ENCODE results near the gene ALDH8A1.

Gene ALDH8A1

GRCh38 chr6:134990262-134990661 is 40.4 kb upstream of the ALDH8A1 start:
- no peak overlapping the region for H3K4me3 ChIP-seq (replicated peaks; ENCODE audit: insufficient read depth, low read length)
- DNase-seq (ENCODE audit: low read depth in 1 of 2, low spot score in 1 of 2): no peak
- no peaks in the 10 kb centered on the region for H3K27me3 ChIP-seq (ENCODE audit: insufficient read depth, poor library complexity, severe bottlenecking)
- no peak overlapping the region for H3K27ac ChIP-seq (replicated peaks)
- no peak for TF ChIP-seq CTCF (IDR thresholded peaks at IDR 0.05; ENCODE audit: insufficient read depth, low read length)
- TF ChIP-seq SPI1 (IDR thresholded peaks at IDR 0.05; ENCODE audit: borderline replicate concordance, low read depth): no peak
- TF ChIP-seq POLR2AphosphoS5 (IDR thresholded peaks at IDR 0.05; ENCODE audit: low read depth): no peak
- no peak for TF ChIP-seq REST (IDR thresholded peaks at IDR 0.05; ENCODE audit: insufficient replicate concordance, low read depth)
- no peak for TF ChIP-seq GABPA (IDR thresholded peaks at IDR 0.05; ENCODE audit: low read depth)

GRCh38 chr6:134984821-134985220 is 34.9 kb upstream of the ALDH8A1 start:
- H3K27ac ChIP-seq (replicated peaks): no peak overlapping the region
- no peak for DNase-seq (ENCODE audit: low read depth in 1 of 2, low spot score in 1 of 2)
- TF ChIP-seq CTCF (IDR thresholded peaks at IDR 0.05; ENCODE audit: insufficient read depth, low read length) (no peak), POLR2AphosphoS5 (IDR thresholded peaks at IDR 0.05; ENCODE audit: low read depth) (no peak), GABPA (IDR thresholded peaks at IDR 0.05; ENCODE audit: low read depth) (no peak), REST (IDR thresholded peaks at IDR 0.05; ENCODE audit: insufficient replicate concordance, low read depth) (no peak)
- no peaks in the 10 kb centered on the region for H3K27me3 ChIP-seq (ENCODE audit: insufficient read depth, poor library complexity, severe bottlenecking)
- H3K4me3 ChIP-seq (replicated peaks; ENCODE audit: insufficient read depth, low read length): no peak overlapping the region

GRCh38 chr6:134983823-134984222 is 33.9 kb upstream of the ALDH8A1 start:
- Histone ChIP-seq H3K27ac (replicated peaks) (no peak overlapping the region), H3K27me3 (ENCODE audit: insufficient read depth, poor library complexity, severe bottlenecking) (no peaks in the 10 kb centered on the region), H3K4me3 (replicated peaks; ENCODE audit: insufficient read depth, low read length) (no peak overlapping the region)
- TF ChIP-seq SPI1 (IDR thresholded peaks at IDR 0.05; ENCODE audit: borderline replicate concordance, low read depth): no peak
- no peak for DNase-seq (ENCODE audit: low read depth in 1 of 2, low spot score in 1 of 2)

GRCh38 chr6:134982161-134982560 is 32.3 kb upstream of the ALDH8A1 start:
- DNase-seq (ENCODE audit: low read depth in 1 of 2, low spot score in 1 of 2): no peak
- Histone ChIP-seq H3K27me3 (ENCODE audit: insufficient read depth, poor library complexity, severe bottlenecking) (no peaks in the 10 kb centered on the region), H3K27ac (replicated peaks) (no peak overlapping the region), H3K4me3 (replicated peaks; ENCODE audit: insufficient read depth, low read length) (no peak overlapping the region)
- no peak for TF ChIP-seq POLR2AphosphoS5 (IDR thresholded peaks at IDR 0.05; ENCODE audit: low read depth)
- no peak for TF ChIP-seq GABPA (IDR thresholded peaks at IDR 0.05; ENCODE audit: low read depth)
- TF ChIP-seq REST (IDR thresholded peaks at IDR 0.05; ENCODE audit: insufficient replicate concordance, low read depth): no peak
- TF ChIP-seq CTCF (IDR thresholded peaks at IDR 0.05; ENCODE audit: insufficient read depth, low read length): no peak
- TF ChIP-seq SPI1 (IDR thresholded peaks at IDR 0.05; ENCODE audit: borderline replicate concordance, low read depth): no peak

Data from HL-60 (cell line).